ENCODE measurements around the gene IL19.

DNA sequence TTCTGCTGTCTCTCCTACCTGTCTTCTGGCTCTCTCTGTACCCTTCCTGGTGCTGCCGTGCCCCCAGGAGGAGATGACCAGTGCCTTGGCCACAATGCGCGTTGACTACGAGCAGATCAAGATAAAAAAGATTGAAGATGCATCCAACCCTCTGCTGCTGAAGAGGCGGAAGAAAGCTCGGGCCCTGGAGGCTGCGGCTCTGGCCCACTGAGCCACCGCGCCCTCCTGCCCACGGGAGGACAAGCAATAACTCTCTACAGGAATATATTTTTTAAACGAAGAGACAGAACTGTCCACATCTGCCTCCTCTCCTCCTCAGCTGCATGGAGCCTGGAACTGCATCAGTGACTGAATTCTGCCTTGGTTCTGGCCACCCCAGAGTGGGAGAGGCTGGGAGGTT, 38.1 kb upstream of the IL19 start:
- TF ChIP-seq CTCF (IDR thresholded peaks at IDR 0.05; ENCODE audit: insufficient read depth, low read length) (no peak), POLR2AphosphoS5 (IDR thresholded peaks at IDR 0.05; ENCODE audit: low read depth) (no peak), GABPA (IDR thresholded peaks at IDR 0.05; ENCODE audit: low read depth) (no peak), SPI1 (IDR thresholded peaks at IDR 0.05; ENCODE audit: borderline replicate concordance, low read depth) (no peak)
